SK-N-SH (cell line): ENCODE measurements around the gene MED22. TPM values are rescaled to one million over a fixed set of nuclear protein-coding genes. Genes with fewer than 3 reads are reported as not detected.

Source experiments
- CTCF ChIA-PET: fragments of 300-600, 350-600 bp; formaldehyde crosslinking; extraction: SDS; loops from one replicate; lab custom pipeline; 2021; lab: Yijun Ruan, JAX
- POLR2A ChIA-PET: fragments of 350-600 bp; sonication (Branson Sonifier 250); formaldehyde crosslinking; extraction: SDS; loops from one replicate; lab custom pipeline; 2020; ENCODE audit warnings: antibody characterized with exemption, inconsistent platforms; lab: Yijun Ruan, JAX
- DNase-seq: peaks from one replicate; pipeline ENCODE4 v3.0.0; 2012
- H2AFZ ChIP-seq: fragments of 200-600 bp; sonication (generic); 2 replicates; pipeline ENCODE4 v1.8.1; 2016; ENCODE audit warnings: antibody characterized with exemption, mild to moderate bottlenecking, low read depth
- H3F3A ChIP-seq: fragments of 200-600 bp; sonication (generic); replicated peaks from 2 replicates; pipeline ENCODE3; 2016; ENCODE audit warnings: antibody characterized with exemption, mild to moderate bottlenecking; ENCODE audit not compliant: insufficient read depth
- H3K27ac ChIP-seq, 2 experiments: fragments of 200-500 bp in 1 of 2; fragments of 200-600 bp in 1 of 2; sonication (Bioruptor generic) in 1 of 2; sonication (generic), shearing (Covaris generic) in 1 of 2; 2 replicates each; pipeline versions ENCODE4 v1.5.1 to v1.6.1; 2014 to 2016; ENCODE audit warnings: low read depth in 2 of 2, inconsistent platforms in 1 of 2, low read length in 1 of 2, mild to moderate bottlenecking in 1 of 2, mixed read lengths in 1 of 2
- H3K27me3 ChIP-seq: fragments of 200-600 bp; sonication (generic), shearing (Covaris generic); 2 replicates; pipeline ENCODE4 v1.6.1; 2016; ENCODE audit warnings: mixed run types; ENCODE audit not compliant: insufficient read depth
- H3K36me3 ChIP-seq, 2 experiments: fragments of 200-500 bp in 1 of 2; fragments of 200-600 bp in 1 of 2; sonication (Bioruptor generic) in 1 of 2; sonication (generic) in 1 of 2; replicated peaks in 1 of 2; 2 replicates each; pipeline versions ENCODE3 to v1.5.1; 2014 to 2016; ENCODE audit warnings: low read length in 1 of 2, mild to moderate bottlenecking in 1 of 2; ENCODE audit not compliant: insufficient read depth in 2 of 2, control insufficient read depth in 1 of 2
- H3K4me1 ChIP-seq, 2 experiments: fragments of 200-500 bp in 1 of 2; fragments of 200-600 bp in 1 of 2; sonication (Bioruptor generic) in 1 of 2; sonication (generic), shearing (Covaris generic) in 1 of 2; 2 replicates each; pipeline versions ENCODE4 v1.5.1 to v1.6.1; 2014 to 2016; ENCODE audit warnings: low read depth in 1 of 2, low read length in 1 of 2, mixed run types in 1 of 2; ENCODE audit not compliant: insufficient read depth in 2 of 2, control insufficient read depth in 1 of 2
- H3K4me2 ChIP-seq: fragments of 200-600 bp; sonication (generic), shearing (Covaris generic); 2 replicates; pipeline ENCODE4 v1.6.1; 2017; ENCODE audit warnings: mixed run types
- H3K4me3 ChIP-seq, 2 experiments: fragments of 200-500 bp in 1 of 2; fragments of 200-600 bp in 1 of 2; sonication (Bioruptor generic) in 1 of 2; sonication (generic), shearing (Covaris generic) in 1 of 2; 2 replicates each; pipeline versions ENCODE4 v1.5.1 to v1.8.1; 2014 to 2016; ENCODE audit warnings: low read depth in 2 of 2, inconsistent platforms in 1 of 2, low read length in 1 of 2, mild to moderate bottlenecking in 1 of 2, mixed read lengths in 1 of 2, moderate library complexity in 1 of 2
- H3K79me2 ChIP-seq: fragments of 200-600 bp; sonication (generic); 2 replicates; pipeline ENCODE4 v1.8.1; 2017; ENCODE audit warnings: mild to moderate bottlenecking; ENCODE audit not compliant: insufficient read depth
- H3K9ac ChIP-seq: fragments of 200-600 bp; sonication (generic); 2 replicates; pipeline ENCODE4 v1.6.1; 2017; ENCODE audit warnings: mixed run types
- H3K9me2 ChIP-seq: fragments of 200-600 bp; sonication (generic); 2 replicates; pipeline ENCODE4 v1.6.1; 2017; ENCODE audit warnings: mixed run types
- H3K9me3 ChIP-seq: fragments of 200-600 bp; sonication (generic); 2 replicates; pipeline ENCODE4 v1.6.1; 2017; ENCODE audit warnings: mixed run types, mild to moderate bottlenecking, moderate library complexity
- H4K20me1 ChIP-seq: fragments of 200-600 bp; sonication (generic); 2 replicates; pipeline ENCODE4 v1.6.1; 2017; ENCODE audit warnings: mild to moderate bottlenecking, mixed run types; ENCODE audit not compliant: insufficient read depth
- CHD2 ChIP-seq: fragments of 150-350 bp; IDR thresholded peaks from 2 replicates; pipeline ENCODE4 v1.6.1; 2018; ENCODE audit warnings: low read length; ENCODE audit not compliant: partially characterized antibody
- CTCF ChIP-seq: fragments of 200-600 bp; sonication (generic); IDR thresholded peaks from 2 replicates; pipeline ENCODE4 v1.6.1; 2017; ENCODE audit warnings: antibody characterized with exemption, mild to moderate bottlenecking, moderate library complexity
- FOSL2 ChIP-seq: IDR thresholded peaks from 2 replicates; pipeline ENCODE4 v1.4.0; 2012; ENCODE audit warnings: low read depth, mild to moderate bottlenecking, moderate library complexity, borderline replicate concordance
- GABPA ChIP-seq: IDR thresholded peaks from 2 replicates; pipeline ENCODE4 v1.4.0; 2012; ENCODE audit warnings: low read depth, mild to moderate bottlenecking
- IRF3 ChIP-seq: fragments of 150-350 bp; IDR thresholded peaks from 2 replicates; pipeline ENCODE4 v1.6.1; 2016; ENCODE audit warnings: mild to moderate bottlenecking, low read depth, low read length
- JUND ChIP-seq: IDR thresholded peaks from 2 replicates; pipeline ENCODE4 v1.4.0; 2012
- NFIC ChIP-seq: IDR thresholded peaks from 2 replicates; pipeline ENCODE4 v1.4.0; 2012; ENCODE audit warnings: borderline replicate concordance
- RAD21 ChIP-seq: IDR thresholded peaks from 2 replicates; pipeline ENCODE4 v1.6.1; 2012; ENCODE audit warnings: mild to moderate bottlenecking, low read length
- RCOR1 ChIP-seq: fragments of 150-350 bp; IDR thresholded peaks from 2 replicates; pipeline ENCODE4 v1.6.1; 2017; ENCODE audit warnings: antibody characterized with exemption, low read length
- RFX5 ChIP-seq: IDR thresholded peaks from 2 replicates; pipeline ENCODE4 v1.6.1; 2012; ENCODE audit warnings: mild to moderate bottlenecking, improper control_type of control experiment, low read length
- RXRA ChIP-seq: IDR thresholded peaks from 2 replicates; pipeline ENCODE4 v1.4.0; 2012; ENCODE audit warnings: low read depth, mild to moderate bottlenecking, borderline replicate concordance
- SIN3A ChIP-seq: IDR thresholded peaks from 2 replicates; pipeline ENCODE4 v1.6.1; 2012; ENCODE audit warnings: low read depth, mild to moderate bottlenecking, low read length, moderate library complexity, borderline replicate concordance
- SMC3 ChIP-seq: IDR thresholded peaks from 2 replicates; pipeline ENCODE4 v1.6.1; 2012; ENCODE audit warnings: low read depth, low read length, improper control_type of control experiment
- TAF1 ChIP-seq: IDR thresholded peaks from 2 replicates; pipeline ENCODE4 v1.6.1; 2012; ENCODE audit warnings: low read depth, mild to moderate bottlenecking, low read length, moderate library complexity, borderline replicate concordance
- TCF12 ChIP-seq: IDR thresholded peaks from 2 replicates; pipeline ENCODE4 v1.4.0; 2012
- YY1 ChIP-seq: IDR thresholded peaks from 2 replicates; pipeline ENCODE4 v1.4.0; 2012; ENCODE audit warnings: low read depth, mild to moderate bottlenecking
- whole genome bisulfite sequencing: methylation state at CpG from one replicate; pipeline ENCODE4 v1.1.6; 2017; ENCODE audit warnings: low lambda C conversion rate; 5-methylcytosine and 5-hydroxymethylcytosine counted together
- polyA plus RNA-seq, 3 experiments: library from polyadenylated mRNA; depleted of rRNA; stranded (reverse); fragments of >200 nt; gene quantifications; 2 replicates each; pipeline ENCODE4 v1.2.3, GENCODE V29; 2012
- TF ChIP-seq, protein P1 (sequence below): IDR thresholded peaks from 2 replicates; pipeline ENCODE4 v1.4.0; 2012; ENCODE audit warnings: low read depth
- TF ChIP-seq, protein P2 (sequence below): IDR thresholded peaks from 2 replicates; pipeline ENCODE4 v1.4.0; 2012; ENCODE audit warnings: low read depth, borderline replicate concordance
- TF ChIP-seq, protein P3 (sequence below): IDR thresholded peaks from 2 replicates; pipeline ENCODE4; 2012

MED22 gene
- polyA plus RNA-seq, 1 of the 3 experiments (the other 2 are of a cell fraction) = 27.9 TPM

GRCh38 chr9:133315997-133316396 is 31.9 kb downstream of the MED22 start:
- H4K20me1 ChIP-seq = no peaks in the 10 kb centered on the region
- no peak overlapping the region for H2AFZ ChIP-seq
- H3K27ac ChIP-seq = no peak overlapping the region
- ChIA-PET POLR2A (no interaction called here), CTCF (no interaction called here)
- no peak for DNase-seq
- H3K4me2 ChIP-seq = no peak overlapping the region
- H3K27me3 ChIP-seq = no peaks in the 10 kb centered on the region
- H3F3A ChIP-seq = no peaks in the 10 kb centered on the region
- no peak overlapping the region for H3K9ac ChIP-seq
- 33% methylated on average over 2 of the region's 2 CpGs for WGBS
- H3K4me3 ChIP-seq = no peak overlapping the region
- no peaks in the 10 kb centered on the region for H3K9me3 ChIP-seq
- TF ChIP-seq SMC3 (no peak), TAF1 (no peak)
- no peaks in the 10 kb centered on the region for H3K36me3 ChIP-seq
- no peaks in the 10 kb centered on the region for H3K79me2 ChIP-seq
- no peaks in the 10 kb centered on the region for H3K9me2 ChIP-seq
- no peaks in the 10 kb centered on the region for H3K4me1 ChIP-seq

DNA sequence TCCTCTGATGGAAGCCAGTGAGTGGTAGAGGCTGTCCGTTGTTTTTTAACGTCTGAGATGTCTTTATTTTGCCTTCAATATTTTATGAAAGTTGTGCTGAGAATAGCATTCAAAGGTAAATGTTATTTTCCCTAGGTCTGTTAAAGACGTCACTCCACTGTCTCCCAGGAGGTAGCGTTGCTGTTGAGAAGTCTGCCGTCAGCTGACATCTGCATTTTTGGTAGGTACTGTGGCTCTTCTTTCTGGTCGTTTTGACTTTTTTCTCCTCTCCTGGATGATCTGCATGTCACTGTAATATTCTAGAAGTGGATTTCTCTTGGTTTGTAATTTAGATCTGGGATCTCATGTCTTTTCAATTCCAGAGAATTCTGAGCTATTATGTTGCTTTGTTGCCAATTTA is 38.3 kb downstream of the MED22 start:
- peaks cover 10% of the 10 kb centered on the region; the same call in 1 of the 2 replicates for H3K27me3 ChIP-seq
- H4K20me1 ChIP-seq = no peaks in the 10 kb centered on the region
- no peaks in the 10 kb centered on the region for H3K79me2 ChIP-seq
- H3F3A ChIP-seq = no peaks in the 10 kb centered on the region
- no peaks in the 10 kb centered on the region for H3K36me3 ChIP-seq
- no peak overlapping the region for H3K27ac ChIP-seq
- TF ChIP-seq SMC3 = no peak
- TF ChIP-seq, protein P1, sequence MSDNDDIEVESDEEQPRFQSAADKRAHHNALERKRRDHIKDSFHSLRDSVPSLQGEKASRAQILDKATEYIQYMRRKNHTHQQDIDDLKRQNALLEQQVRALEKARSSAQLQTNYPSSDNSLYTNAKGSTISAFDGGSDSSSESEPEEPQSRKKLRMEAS = no peak
- TF ChIP-seq JUND = no peak
- no peak for TF ChIP-seq CTCF
- no peak for TF ChIP-seq YY1
- no peak for TF ChIP-seq SIN3A
- TF ChIP-seq, protein P2, sequence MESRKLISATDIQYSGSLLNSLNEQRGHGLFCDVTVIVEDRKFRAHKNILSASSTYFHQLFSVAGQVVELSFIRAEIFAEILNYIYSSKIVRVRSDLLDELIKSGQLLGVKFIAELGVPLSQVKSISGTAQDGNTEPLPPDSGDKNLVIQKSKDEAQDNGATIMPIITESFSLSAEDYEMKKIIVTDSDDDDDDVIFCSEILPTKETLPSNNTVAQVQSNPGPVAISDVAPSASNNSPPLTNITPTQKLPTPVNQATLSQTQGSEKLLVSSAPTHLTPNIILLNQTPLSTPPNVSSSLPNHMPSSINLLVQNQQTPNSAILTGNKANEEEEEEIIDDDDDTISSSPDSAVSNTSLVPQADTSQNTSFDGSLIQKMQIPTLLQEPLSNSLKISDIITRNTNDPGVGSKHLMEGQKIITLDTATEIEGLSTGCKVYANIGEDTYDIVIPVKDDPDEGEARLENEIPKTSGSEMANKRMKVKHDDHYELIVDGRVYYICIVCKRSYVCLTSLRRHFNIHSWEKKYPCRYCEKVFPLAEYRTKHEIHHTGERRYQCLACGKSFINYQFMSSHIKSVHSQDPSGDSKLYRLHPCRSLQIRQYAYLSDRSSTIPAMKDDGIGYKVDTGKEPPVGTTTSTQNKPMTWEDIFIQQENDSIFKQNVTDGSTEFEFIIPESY = no peak
- no peak for TF ChIP-seq RAD21
- no peak for TF ChIP-seq TCF12
- no peak for TF ChIP-seq GABPA
- no peak for TF ChIP-seq NFIC
- TF ChIP-seq FOSL2 = no peak
- TF ChIP-seq RCOR1 = no peak
- TF ChIP-seq CHD2 = no peak
- TF ChIP-seq RFX5 = no peak
- no peak for TF ChIP-seq RXRA
- no peak for TF ChIP-seq TAF1
- no peak for TF ChIP-seq IRF3
- TF ChIP-seq, protein P3, sequence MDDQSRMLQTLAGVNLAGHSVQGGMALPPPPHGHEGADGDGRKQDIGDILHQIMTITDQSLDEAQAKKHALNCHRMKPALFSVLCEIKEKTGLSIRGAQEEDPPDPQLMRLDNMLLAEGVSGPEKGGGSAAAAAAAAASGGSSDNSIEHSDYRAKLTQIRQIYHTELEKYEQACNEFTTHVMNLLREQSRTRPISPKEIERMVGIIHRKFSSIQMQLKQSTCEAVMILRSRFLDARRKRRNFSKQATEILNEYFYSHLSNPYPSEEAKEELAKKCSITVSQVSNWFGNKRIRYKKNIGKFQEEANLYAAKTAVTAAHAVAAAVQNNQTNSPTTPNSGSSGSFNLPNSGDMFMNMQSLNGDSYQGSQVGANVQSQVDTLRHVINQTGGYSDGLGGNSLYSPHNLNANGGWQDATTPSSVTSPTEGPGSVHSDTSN = no peak
- no peak overlapping the region for H3K9ac ChIP-seq
- no peaks in the 10 kb centered on the region for H3K9me3 ChIP-seq
- H2AFZ ChIP-seq = no peak overlapping the region
- ChIA-PET CTCF (no interaction called here), POLR2A (no interaction called here)
- no peak overlapping the region for H3K4me3 ChIP-seq
- DNase-seq = no peak
- no peak overlapping the region for H3K4me2 ChIP-seq
- no peaks in the 10 kb centered on the region for H3K4me1 ChIP-seq
- 18% methylated on average over 6 of the region's 6 CpGs for WGBS
- no peaks in the 10 kb centered on the region for H3K9me2 ChIP-seq
